Endothelial cell of umbilical vein (primary cell): ENCODE data around the gene CATSPER2. TPM values are rescaled to one million over a fixed set of nuclear protein-coding genes. Genes with fewer than 3 reads are reported as not detected.
"Not testable (repeated sequence)": the region's sequence is repeated elsewhere in the genome, so short reads cannot be mapped to it uniquely, and the experiment has no call there.

ENCODE experiments used
- BruUV-seq: library from RNA; stranded (reverse); fragments of 400-500 nt; replicated peaks from 2 replicates; lab custom pipeline; 2021; lab: Mats Ljungman, UMichigan
- CTCF ChIA-PET: fragments of 300-600, 350-600 bp; sonication (Branson Sonifier 250); formaldehyde crosslinking; loops from one replicate; lab custom pipeline; 2021; ENCODE audit warnings: antibody characterized with exemption, inconsistent platforms; lab: Charles Lee
- POLR2A ChIA-PET: fragments of 300-600, 350-600 bp; sonication (Branson Sonifier 250); formaldehyde crosslinking; loops from one replicate; lab custom pipeline; 2021; ENCODE audit warnings: antibody characterized with exemption, inconsistent platforms; lab: Charles Lee
- DNase-seq: peaks from one replicate; pipeline ENCODE4 v3.0.0-alpha.2; 2011; ENCODE audit warnings: low read depth, low spot score
- FAIRE-seq: peaks from 2 replicates; lab custom pipeline; 2011; peaks lifted over from hg19 to GRCh38; lab: Jason Lieb, UNC
- H2AFZ ChIP-seq: 2 replicates; pipeline ENCODE4 v1.6.0; 2012; ENCODE audit warnings: low read depth, low read length, control low read depth, inconsistent platforms
- H3K27ac ChIP-seq: 2 replicates; pipeline ENCODE4 v1.5.1; 2011; ENCODE audit warnings: low read depth, mild to moderate bottlenecking, control low read depth, low read length, moderate library complexity; ENCODE audit not compliant: insufficient read depth
- H3K27me3 ChIP-seq, 2 experiments: 2 replicates each; pipeline versions ENCODE4 v1.6.0 to v1.6.1; 2011; ENCODE audit warnings: low read length in 2 of 2, mixed read lengths in 1 of 2; ENCODE audit not compliant: control insufficient read depth in 2 of 2, insufficient read depth in 2 of 2
- H3K36me3 ChIP-seq, 2 experiments: 2 replicates in 1 of 2; 3 replicates in 1 of 2; pipeline ENCODE4 v1.5.1; 2011; ENCODE audit warnings: low read length in 2 of 2, mild to moderate bottlenecking in 1 of 2, moderate library complexity in 1 of 2; ENCODE audit not compliant: control insufficient read depth in 2 of 2, insufficient read depth in 2 of 2; ENCODE audit errors: extremely low read depth in 1 of 2
- H3K4me1 ChIP-seq: 3 replicates; pipeline ENCODE4 v1.5.1; 2011; ENCODE audit warnings: mild to moderate bottlenecking, low read length; ENCODE audit not compliant: control insufficient read depth, insufficient read depth; ENCODE audit errors: extremely low read depth
- H3K4me2 ChIP-seq: 2 replicates; pipeline ENCODE4 v1.6.1; 2011; ENCODE audit warnings: low read length, control low read depth, mixed read lengths; ENCODE audit not compliant: insufficient read depth
- H3K4me3 ChIP-seq, 3 experiments: fragments of 200-600 bp in 1 of 3; sonication (generic), shearing (Covaris generic) in 1 of 3; replicated peaks in 1 of 3; 2 replicates each; pipeline ENCODE4 v1.5.1; 2011 to 2016; ENCODE audit warnings: control low read depth in 3 of 3, low read length in 3 of 3, mild to moderate bottlenecking in 2 of 3, inconsistent platforms in 1 of 3, low read depth in 1 of 3, moderate library complexity in 1 of 3; ENCODE audit not compliant: insufficient read depth in 1 of 3
- H3K79me2 ChIP-seq: 2 replicates; pipeline ENCODE4 v1.6.0; 2012; ENCODE audit warnings: low read length, inconsistent platforms; ENCODE audit not compliant: control insufficient read depth, insufficient read depth
- H3K9ac ChIP-seq: replicated peaks from 2 replicates; pipeline ENCODE3; 2011; ENCODE audit warnings: low read length, control low read depth; ENCODE audit not compliant: insufficient read depth; ENCODE audit errors: extremely low read depth
- H3K9me1 ChIP-seq: replicated peaks from 3 replicates; pipeline ENCODE4 v1.6.0; 2011; ENCODE audit warnings: mild to moderate bottlenecking, low read length; ENCODE audit not compliant: control insufficient read depth, insufficient read depth; ENCODE audit errors: extremely low read depth
- H3K9me3 ChIP-seq: replicated peaks from 2 replicates; pipeline ENCODE4 v1.5.1; 2012; ENCODE audit warnings: low read length, inconsistent platforms; ENCODE audit not compliant: control insufficient read depth, insufficient read depth
- H4K20me1 ChIP-seq: replicated peaks from 2 replicates; pipeline ENCODE3; 2011; ENCODE audit warnings: mild to moderate bottlenecking, low read length; ENCODE audit not compliant: control insufficient read depth, insufficient read depth; ENCODE audit errors: extremely low read depth
- dilution Hi-C: fragments of 300-500 bp; cut with MboI; formaldehyde crosslinking; loops from one replicate; pipeline ENCODE4 v1.15.0; 2019; ENCODE audit warnings: low sequenced_read_pairs; ENCODE audit not compliant: extremely low pct_ligation_motif_present
- intact Hi-C: fragments of 100-400 bp; cut with micrococcal nuclease; formaldehyde crosslinking; loops from one replicate; pipeline ENCODE4 v1.10.0; 2022
- polyA plus RNA-seq, 4 experiments: library from polyadenylated mRNA; depleted of rRNA in 3 of 4; stranded (reverse) in 3 of 4; unstranded in 1 of 4; fragments of >200 nt; gene quantifications; 2 replicates each; pipeline versions ENCODE4 v1.2.1 to v1.2.3, GENCODE V29; 2011 to 2012; ENCODE audit warnings: missing spikeins in 1 of 4
- total RNA-seq: library from RNA; stranded (reverse); gene quantifications from 2 replicates; pipeline ENCODE4 v1.2.3, GENCODE V29; 2021

Gene CATSPER2
- total and polyA plus RNA-seq, 2 donors (not counting 3 experiments of a cell fraction or from before 2014, with no cell fraction given) = 1.9 to 6.1 TPM

DNA sequence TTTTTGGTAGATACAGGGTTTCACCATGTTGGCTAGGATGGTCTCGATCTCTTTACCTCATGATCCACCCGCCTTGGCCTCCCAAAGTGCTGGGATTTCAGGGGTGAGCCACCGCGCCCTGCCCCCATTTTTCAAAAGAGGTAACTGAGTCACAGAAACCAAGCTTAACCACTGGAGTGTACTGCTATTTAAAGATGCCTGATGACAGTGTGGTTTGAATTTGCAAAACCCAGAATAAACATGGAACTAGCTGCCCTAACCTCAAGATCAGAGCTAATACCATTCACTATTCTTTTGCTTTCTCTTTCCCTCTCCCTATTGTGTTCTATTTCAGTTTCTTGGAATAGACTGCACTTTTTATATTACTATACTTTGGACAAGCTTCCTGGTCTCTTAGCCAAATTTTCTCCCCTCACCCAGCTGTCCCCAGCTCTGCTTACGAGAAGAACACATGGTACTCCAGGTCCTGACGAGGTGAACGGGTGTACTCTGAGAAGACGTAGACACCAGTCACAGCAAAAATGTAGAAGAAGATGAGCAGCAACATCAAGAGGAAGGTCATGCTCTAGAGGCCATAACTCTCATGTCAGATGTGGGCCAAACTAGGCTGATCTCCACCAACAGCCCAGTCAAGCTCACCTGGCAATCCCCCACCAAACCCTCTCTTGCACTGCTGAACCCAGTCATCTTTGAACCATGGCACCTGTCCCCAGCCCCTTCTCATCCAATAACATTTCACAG lies 10.0 kb downstream of the CATSPER2 start:
- POLR2A ChIA-PET, dilution Hi-C loops, H3K36me3 ChIP-seq, H3K4me2 ChIP-seq, BruUV-seq, H2AFZ ChIP-seq, H3K4me3 ChIP-seq, FAIRE-seq, H4K20me1 ChIP-seq, H3K9ac ChIP-seq, H3K79me2 ChIP-seq, intact Hi-C loops, H3K9me1 ChIP-seq, DNase-seq, H3K4me1 ChIP-seq, H3K9me3 ChIP-seq, H3K27ac ChIP-seq, H3K27me3 ChIP-seq, CTCF ChIA-PET: not testable (repeated sequence)

DNA sequence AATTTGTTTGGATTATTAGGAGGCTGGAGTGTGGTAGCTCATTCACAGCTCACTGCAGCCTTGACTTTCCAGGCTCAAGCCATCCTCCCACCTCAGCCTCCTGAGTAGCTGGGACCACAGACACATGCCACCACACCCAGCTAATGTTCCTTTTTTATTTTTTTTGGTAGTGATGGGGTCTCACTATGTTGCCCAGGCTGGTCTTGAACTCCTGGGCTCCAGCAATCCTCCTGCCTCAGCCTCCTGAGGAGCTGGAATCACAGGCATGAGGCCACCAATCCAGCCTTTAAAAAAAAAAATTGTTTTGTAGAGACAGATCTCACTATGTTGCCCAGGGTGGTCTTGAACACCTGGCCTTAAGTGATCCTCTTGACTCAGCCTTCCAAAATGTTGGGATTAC lies 21.7 kb downstream of the CATSPER2 start:
- intact Hi-C loops, H4K20me1 ChIP-seq, H3K9ac ChIP-seq, FAIRE-seq, H3K36me3 ChIP-seq, H3K9me3 ChIP-seq, CTCF ChIA-PET, H3K4me1 ChIP-seq, H3K27ac ChIP-seq, H3K4me2 ChIP-seq, H3K79me2 ChIP-seq, H2AFZ ChIP-seq, H3K4me3 ChIP-seq, DNase-seq, BruUV-seq, dilution Hi-C loops, H3K27me3 ChIP-seq, H3K9me1 ChIP-seq, POLR2A ChIA-PET: not testable (repeated sequence)
